GM12878 (cell line): ENCODE data around the gene NPTN. TPM values are rescaled to one million over a fixed set of nuclear protein-coding genes. Genes with fewer than 3 reads are reported as not detected.

Experiments used
- ATAC-seq: fragments of 200-7000 bp; cut with Tn5 transposase; 3 replicates; pipeline ENCODE4 v1.9.1; 2020; ENCODE audit warnings: mild to moderate bottlenecking, moderate library complexity
- BruUV-seq: library from RNA; stranded (reverse); fragments of 400-500 nt; replicated peaks from 2 replicates; lab custom pipeline; 2021; lab: Mats Ljungman, UMichigan
- CTCF ChIA-PET: fragments of 300-600 bp; sonication (Branson Sonifier 250); formaldehyde crosslinking; extraction: SDS; loops from one replicate; lab custom pipeline; 2021; ENCODE audit warnings: inconsistent platforms; lab: Yijun Ruan, JAX
- POLR2A ChIA-PET: fragments of 350-600 bp; formaldehyde crosslinking; extraction: SDS; loops from one replicate; lab custom pipeline; 2021; ENCODE audit warnings: inconsistent platforms; lab: Charles Lee
- RAD21 ChIA-PET: fragments of 300-600 bp; sonication (Branson Sonifier 250); formaldehyde crosslinking; loops from one replicate; lab custom pipeline; 2023; ENCODE audit warnings: antibody characterized with exemption; ENCODE audit not compliant: unreplicated experiment; lab: Charles Lee
- SMC1A ChIA-PET: fragments of 300-600 bp; sonication (Branson Sonifier 250); formaldehyde crosslinking; loops from one replicate; lab custom pipeline; 2023; ENCODE audit not compliant: unreplicated experiment, uncharacterized antibody; lab: Charles Lee
- DNase-seq: peaks from one replicate; pipeline ENCODE4 v3.0.0-alpha.2; 2011; ENCODE audit warnings: low read depth, low spot score
- FAIRE-seq: peaks from 3 replicates; lab custom pipeline; 2011; peaks lifted over from hg19 to GRCh38; lab: Jason Lieb, UNC
- H2AFZ ChIP-seq: 2 replicates; pipeline ENCODE4 v1.6.0; 2011; ENCODE audit warnings: low read depth, low read length, control low read depth; ENCODE audit not compliant: control insufficient read depth
- H3K27ac ChIP-seq: 2 replicates; pipeline ENCODE4 v1.5.1; 2011; ENCODE audit warnings: control low read depth; ENCODE audit not compliant: control insufficient read depth, insufficient read depth
- H3K27me3 ChIP-seq, 2 experiments: replicated peaks in 1 of 2; 2 replicates each; pipeline versions ENCODE4 v1.6.0 to v1.6.1; 2011; ENCODE audit warnings: low read length in 1 of 2; ENCODE audit not compliant: control insufficient read depth in 2 of 2, insufficient read depth in 2 of 2
- H3K36me3 ChIP-seq, 2 experiments: 2 replicates each; pipeline ENCODE4 v1.5.1; 2011; ENCODE audit warnings: low read length in 1 of 2; ENCODE audit not compliant: control insufficient read depth in 2 of 2, insufficient read depth in 2 of 2
- H3K4me1 ChIP-seq: 2 replicates; pipeline ENCODE4 v1.6.1; 2011; ENCODE audit warnings: mild to moderate bottlenecking, low read length, moderate library complexity, mixed read lengths; ENCODE audit not compliant: control insufficient read depth, insufficient read depth
- H3K4me2 ChIP-seq: 2 replicates; pipeline ENCODE4 v1.6.0; 2011; ENCODE audit warnings: control low read depth; ENCODE audit not compliant: control insufficient read depth, insufficient read depth
- H3K4me3 ChIP-seq: fragments of 200-600 bp; sonication (generic); 2 replicates; pipeline ENCODE4 v1.5.1; 2016
- H3K79me2 ChIP-seq: 2 replicates; pipeline ENCODE4 v1.6.0; 2011; ENCODE audit warnings: low read length; ENCODE audit not compliant: control insufficient read depth, insufficient read depth
- H3K9ac ChIP-seq: 2 replicates; pipeline ENCODE4 v1.8.0; 2011; ENCODE audit warnings: low read length, control low read depth, mixed read lengths; ENCODE audit not compliant: control insufficient read depth, insufficient read depth
- H3K9me3 ChIP-seq: replicated peaks from 3 replicates; pipeline ENCODE4 v1.5.1; 2011; ENCODE audit warnings: mild to moderate bottlenecking, low read length; ENCODE audit not compliant: control insufficient read depth, insufficient read depth
- H4K20me1 ChIP-seq: 2 replicates; pipeline ENCODE4 v1.6.0; 2011; ENCODE audit not compliant: control insufficient read depth, insufficient read depth
- ATF7 ChIP-seq: fragments of 450-650 bp; IDR thresholded peaks from 2 replicates; pipeline ENCODE4 v1.6.1; 2016; ENCODE audit warnings: low read depth, mild to moderate bottlenecking
- CBFB ChIP-seq: IDR thresholded peaks from 2 replicates; pipeline ENCODE4 v1.6.1; 2016; ENCODE audit warnings: antibody characterized with exemption, low read depth
- CUX1 ChIP-seq: IDR thresholded peaks from 2 replicates; pipeline ENCODE4 v1.6.1; 2012; ENCODE audit warnings: improper control_type of control experiment, low read depth, low read length; ENCODE audit not compliant: insufficient replicate concordance
- EGR1 ChIP-seq, 2 experiments: IDR thresholded peaks; 1 replicate in 1 of 2; 2 replicates in 1 of 2; pipeline ENCODE4 v1.6.1; 2011 to 2012; ENCODE audit warnings: low read depth in 2 of 2, low read length in 2 of 2, borderline replicate concordance in 1 of 2, mild to moderate bottlenecking in 1 of 2, moderate library complexity in 1 of 2
- EZH2 ChIP-seq: IDR thresholded peaks from 2 replicates; pipeline ENCODE4 v1.6.1; 2012; ENCODE audit warnings: low read depth, mild to moderate bottlenecking, control low read depth, inconsistent platforms, low read length, borderline replicate concordance; ENCODE audit not compliant: control insufficient read depth
- KDM1A ChIP-seq: fragments of 200-600 bp; sonication (generic); IDR thresholded peaks from 2 replicates; pipeline ENCODE4 v1.6.1; 2016; ENCODE audit warnings: borderline replicate concordance
- LARP7 ChIP-seq: fragments of 450-650 bp; IDR thresholded peaks from 2 replicates; pipeline ENCODE4 v1.6.1; 2017; ENCODE audit warnings: mild to moderate bottlenecking
- MYC ChIP-seq: IDR thresholded peaks from 2 replicates; pipeline ENCODE4 v1.6.1; 2011; ENCODE audit warnings: mild to moderate bottlenecking, low read length, moderate library complexity, inconsistent platforms; ENCODE audit not compliant: insufficient read depth, insufficient replicate concordance, insufficient read length, severe bottlenecking
- NFIC ChIP-seq: IDR thresholded peaks from 2 replicates; pipeline ENCODE4 v1.6.1; 2012; ENCODE audit warnings: low read depth, mild to moderate bottlenecking, inconsistent platforms, low read length, moderate library complexity
- NFYA ChIP-seq: IDR thresholded peaks from 2 replicates; pipeline ENCODE4 v1.6.1; 2011; ENCODE audit warnings: low read depth, mild to moderate bottlenecking, low read length, improper control_type of control experiment, borderline replicate concordance
- NR2C2 ChIP-seq: IDR thresholded peaks from 2 replicates; pipeline ENCODE4 v1.6.1; 2011; ENCODE audit warnings: borderline replicate concordance, low read depth; ENCODE audit not compliant: control insufficient read depth, insufficient read length
- PAX5 ChIP-seq: IDR thresholded peaks from 2 replicates; pipeline ENCODE4 v1.6.1; 2011; ENCODE audit warnings: low read depth, low read length, borderline replicate concordance
- PML ChIP-seq: IDR thresholded peaks from 2 replicates; pipeline ENCODE4 v1.6.1; 2012; ENCODE audit warnings: low read length, inconsistent platforms
- POU2F2 ChIP-seq: IDR thresholded peaks from 3 replicates; pipeline ENCODE4 v1.6.1; 2011; ENCODE audit warnings: low read depth, mild to moderate bottlenecking, low read length, borderline replicate concordance
- RAD21 ChIP-seq: IDR thresholded peaks from 2 replicates; pipeline ENCODE4 v1.6.1; 2011; ENCODE audit warnings: mild to moderate bottlenecking, low read depth, low read length, moderate library complexity; ENCODE audit not compliant: insufficient read depth
- SREBF1 ChIP-seq: IDR thresholded peaks from 2 replicates; pipeline ENCODE4 v1.6.1; 2012; ENCODE audit warnings: mild to moderate bottlenecking, low read length
- SRF ChIP-seq, 2 experiments: IDR thresholded peaks; 2 replicates each; pipeline ENCODE4 v1.6.1; 2011; ENCODE audit warnings: low read depth in 2 of 2, low read length in 2 of 2, mild to moderate bottlenecking in 1 of 2, moderate library complexity in 1 of 2
- STAT1 ChIP-seq: fragments of 450-650 bp; conservative IDR thresholded peaks from 2 replicates; pipeline ENCODE4 v1.6.1; 2014; ENCODE audit warnings: antibody characterized with exemption, mild to moderate bottlenecking
- SUZ12 ChIP-seq: fragments of 200-600 bp; sonication (generic); IDR thresholded peaks from one replicate; pipeline ENCODE4 v1.6.1; 2018; ENCODE audit warnings: antibody characterized with exemption, mild to moderate bottlenecking; ENCODE audit not compliant: unreplicated experiment
- TBL1XR1 ChIP-seq: IDR thresholded peaks from 2 replicates; pipeline ENCODE4 v1.6.1; 2012; ENCODE audit warnings: low read depth, low read length, improper control_type of control experiment
- WRNIP1 ChIP-seq: IDR thresholded peaks from 2 replicates; pipeline ENCODE4 v1.6.1; 2011; ENCODE audit warnings: low read depth, low read length, improper control_type of control experiment, borderline replicate concordance
- ZNF217 ChIP-seq: fragments of 450-650 bp; IDR thresholded peaks from 2 replicates; pipeline ENCODE4 v1.6.1; 2017; ENCODE audit warnings: antibody characterized with exemption, mild to moderate bottlenecking
- WGBS: methylation state at CpG from one replicate; pipeline ENCODE4 v1.1.6; 2016; ENCODE audit warnings: low lambda C conversion rate; ENCODE audit not compliant: insufficient replicate concordance, insufficient coverage; ENCODE audit errors: missing lambda C conversion rate; 5-methylcytosine and 5-hydroxymethylcytosine counted together
- in situ Hi-C: fragments of 300-500 bp; cut with MboI; formaldehyde crosslinking; loops from 9 replicates; pipeline ENCODE4 v1.14.3; 2018; ENCODE audit warnings: mixed read lengths
- intact Hi-C: fragments of 100-400 bp; cut with micrococcal nuclease; formaldehyde crosslinking; loops from one replicate; pipeline ENCODE4 v1.14.2; 2022; ENCODE audit not compliant: unreplicated experiment
- polyA plus RNA-seq, 11 experiments: library from polyadenylated mRNA; depleted of rRNA in 4 of 11; unstranded in 6 of 11; stranded (reverse) in 5 of 11; fragments of >200 nt; fragmentation: Nextera tagmentation in 4 of 11; fragmentation: Illumina TruSeq in 1 of 11; extraction: Ambion mirVana in 4 of 11; extraction: Trizol in 1 of 11; gene quantifications; 1 replicate in 1 of 11; 2 replicates in 10 of 11; pipeline versions ENCODE4 v1.2.1 to v1.2.3, GENCODE V29; 2011 to 2016; ENCODE audit warnings: inconsistent platforms in 2 of 11, missing spikeins in 2 of 11, low read depth in 1 of 11
- total RNA-seq, 4 experiments: library from RNA; depleted of rRNA in 3 of 4; stranded (reverse); fragments of >200 nt in 3 of 4; fragmentation: Illumina TruSeq in 1 of 4; extraction: Trizol in 1 of 4; gene quantifications; 2 replicates each; pipeline versions ENCODE4 v1.2.1 to v1.2.3, GENCODE V29; 2013 to 2021

NPTN gene
- total and polyA plus RNA-seq, 10 of the 15 experiments (the other 5 are each of a cell fraction or from before 2014, with no cell fraction given): 17.8 to 79.1 (median 41.7) TPM

DNA sequence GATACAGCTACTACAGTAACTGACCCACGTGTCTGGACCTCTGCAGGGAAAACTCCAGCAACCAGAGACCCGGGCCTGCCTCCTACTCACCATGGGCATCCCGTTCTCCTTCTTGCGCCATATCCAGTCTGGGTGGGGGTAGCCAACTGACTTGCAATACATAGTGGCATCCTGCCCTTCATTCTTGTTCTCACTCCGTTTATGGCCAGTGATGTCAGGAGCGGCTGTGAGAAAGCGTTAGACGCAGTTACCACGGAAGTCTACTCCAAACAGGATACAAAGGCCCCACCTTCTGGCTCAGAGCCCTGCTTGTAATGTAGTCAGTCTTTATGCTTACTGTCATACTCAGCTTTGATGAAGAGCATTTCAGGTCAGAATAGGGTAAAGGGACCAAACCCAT lies 59.6 kb downstream of the NPTN start (continued):
- TF ChIP-seq RAD21 (no peak), NFYA (no peak), KDM1A (no peak), MYC (no peak), PAX5 (no peak), EZH2 (no peak), CUX1 (no peak)

DNA sequence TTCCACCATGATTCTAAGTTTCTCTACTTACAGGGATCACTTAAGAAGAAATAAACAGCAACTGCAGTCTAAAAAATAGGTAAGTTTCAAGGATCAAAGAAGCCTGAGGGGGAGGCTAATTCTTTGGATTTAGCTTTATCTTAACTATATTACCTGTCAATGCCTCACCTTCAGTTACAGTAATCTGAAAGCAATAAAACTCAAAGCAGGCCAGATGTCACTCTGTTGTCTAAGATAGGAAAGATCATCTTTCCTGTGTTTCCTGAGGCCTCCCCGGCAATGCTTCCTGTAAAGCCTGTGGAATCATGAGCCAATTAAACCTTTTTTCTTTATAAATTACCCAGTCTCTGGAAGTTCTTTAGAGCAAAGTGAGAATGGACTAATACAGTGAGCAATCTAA lies 60.2 kb downstream of the NPTN start:
- DNase-seq (no peak), FAIRE-seq (no peak), ATAC-seq (no peak)
- Histone ChIP-seq H3K4me2 (no peak overlapping the region), H2AFZ (no peak overlapping the region), H3K27ac (no peak overlapping the region), H3K4me1 (no peaks in the 10 kb centered on the region), H3K79me2 (no peaks in the 10 kb centered on the region), H3K4me3 (no peak overlapping the region), H3K36me3 (peaks cover 11 to 19% of the 10 kb centered on the region in 2 experiments), H3K27me3 (no peaks in the 10 kb centered on the region), H3K9ac (no peak overlapping the region), H4K20me1 (no peaks in the 10 kb centered on the region; the same call in 1 of the 2 replicates), H3K9me3 (no peaks in the 10 kb centered on the region)
- ChIA-PET POLR2A (no interaction called here), SMC1A (no interaction called here), CTCF (no interaction called here), RAD21 (no interaction called here)
- intact Hi-C loops (no loop called here), in situ Hi-C loops (no loop called here)
- no TSS peak for BruUV-seq
- WGBS: 100% methylated on average over 1 of the region's 1 CpG
- TF ChIP-seq RAD21: no peak
- no peak for TF ChIP-seq NFIC
- no peak for TF ChIP-seq CBFB
- TF ChIP-seq WRNIP1: no peak
- TF ChIP-seq ATF7: no peak
- no peak for TF ChIP-seq PML
- TF ChIP-seq ZNF217: no peak
- TF ChIP-seq NR2C2: no peak
- TF ChIP-seq SRF (IDR thresholded peaks at IDR 0.05; ENCODE audit: low read depth in 2 of 2, low read length in 2 of 2): no peak
- TF ChIP-seq STAT1: no peak
- TF ChIP-seq SREBF1: no peak
- TF ChIP-seq TBL1XR1: no peak
- TF ChIP-seq POU2F2: no peak
- no peak for TF ChIP-seq EGR1 (IDR thresholded peaks at IDR 0.05; ENCODE audit: borderline replicate concordance in 1 of 2, low read depth in 2 of 2, low read length in 2 of 2)
- TF ChIP-seq SUZ12: no peak
- TF ChIP-seq LARP7: no peak
